ENCODE data around the gene DNAJB8.

- no peak for TF ChIP-seq SP1 (IDR thresholded peaks at IDR 0.05)
- TF ChIP-seq FOXM1 (IDR thresholded peaks at IDR 0.05; ENCODE audit: borderline replicate concordance) = no peak
- no peak for TF ChIP-seq FOXK2 (IDR thresholded peaks at IDR 0.05)
- no peak for TF ChIP-seq BHLHE40 (IDR thresholded peaks at IDR 0.05; ENCODE audit: borderline replicate concordance)
- no peak for TF ChIP-seq PKNOX1 (IDR thresholded peaks at IDR 0.05)
- TF ChIP-seq L3MBTL2 (conservative IDR thresholded peaks at IDR 0.05) = no peak
- TF ChIP-seq ZNF384 (IDR thresholded peaks at IDR 0.05) = no peak
- no peak for TF ChIP-seq FOXA1 (IDR thresholded peaks at IDR 0.05)
- TF ChIP-seq SUZ12 (IDR thresholded peaks at IDR 0.05) = no peak
- TF ChIP-seq ELF4 (IDR thresholded peaks at IDR 0.05) = no peak
- TF ChIP-seq LEF1 (IDR thresholded peaks at IDR 0.05; ENCODE audit: borderline replicate concordance) = no peak
- TF ChIP-seq CTBP1 (IDR thresholded peaks at IDR 0.05; ENCODE audit: borderline replicate concordance) = no peak
These were observed 21.9 kb upstream of the DNAJB8 start for GRCh38 chr3:128488636-128488990.
